ENCODE data around the gene MAG. TPM values are rescaled to one million over a fixed set of nuclear protein-coding genes. Genes with fewer than 3 reads are reported as not detected.

The MAG gene
- total and polyA plus RNA-seq, 2 of the 13 experiments (the other 11 are each of a cell fraction or from before 2014, with no cell fraction given): 0.20 to 1.3 TPM

- TF ChIP-seq ZNF138 (CRISPR knock-in tag; IDR thresholded peaks at IDR 0.05; ENCODE audit: low read depth) (no peak), ZNF430 (CRISPR knock-in tag; IDR thresholded peaks at IDR 0.05) (0 out of 2 replicates have a peak, but pooled peaks have one; percentile 7), ZNF574 (CRISPR knock-in tag; IDR thresholded peaks at IDR 0.05) (no peak), ZNF350 (CRISPR knock-in tag; IDR thresholded peaks at IDR 0.05; ENCODE audit: borderline replicate concordance, low read depth) (peak; percentile 46; the same call in 1 of the 2 replicates), ASH2L (IDR thresholded peaks at IDR 0.05; ENCODE audit: insufficient read length, low read depth, low read length) (no peak), ZNF83 (CRISPR knock-in tag; IDR thresholded peaks at IDR 0.05; ENCODE audit: borderline replicate concordance) (peak; percentile 52; the same call in 1 of the 2 replicates), HNF4G (IDR thresholded peaks at IDR 0.05; ENCODE audit: borderline replicate concordance, low read depth, low read length) (no peak), HNF4G (CRISPR knock-in tag; IDR thresholded peaks at IDR 0.05; ENCODE audit: borderline replicate concordance, low read depth) (no peak), TFE3 (CRISPR knock-in tag; IDR thresholded peaks at IDR 0.05) (no peak), ZNF609 (CRISPR knock-in tag; IDR thresholded peaks at IDR 0.05; ENCODE audit: borderline replicate concordance) (no peak), NKX3-1 (CRISPR knock-in tag; IDR thresholded peaks at IDR 0.05) (no peak), JUNB (CRISPR knock-in tag; IDR thresholded peaks at IDR 0.05; ENCODE audit: borderline replicate concordance) (no peak), ZNF549 (CRISPR knock-in tag; IDR thresholded peaks at IDR 0.05) (no peak)
- TF ChIP-seq, protein P1, sequence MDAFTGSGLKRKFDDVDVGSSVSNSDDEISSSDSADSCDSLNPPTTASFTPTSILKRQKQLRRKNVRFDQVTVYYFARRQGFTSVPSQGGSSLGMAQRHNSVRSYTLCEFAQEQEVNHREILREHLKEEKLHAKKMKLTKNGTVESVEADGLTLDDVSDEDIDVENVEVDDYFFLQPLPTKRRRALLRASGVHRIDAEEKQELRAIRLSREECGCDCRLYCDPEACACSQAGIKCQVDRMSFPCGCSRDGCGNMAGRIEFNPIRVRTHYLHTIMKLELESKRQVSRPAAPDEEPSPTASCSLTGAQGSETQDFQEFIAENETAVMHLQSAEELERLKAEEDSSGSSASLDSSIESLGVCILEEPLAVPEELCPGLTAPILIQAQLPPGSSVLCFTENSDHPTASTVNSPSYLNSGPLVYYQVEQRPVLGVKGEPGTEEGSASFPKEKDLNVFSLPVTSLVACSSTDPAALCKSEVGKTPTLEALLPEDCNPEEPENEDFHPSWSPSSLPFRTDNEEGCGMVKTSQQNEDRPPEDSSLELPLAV (CRISPR knock-in tag; conservative IDR thresholded peaks at IDR 0.05; ENCODE audit: low read depth): no peak
- TF ChIP-seq, protein P2, sequence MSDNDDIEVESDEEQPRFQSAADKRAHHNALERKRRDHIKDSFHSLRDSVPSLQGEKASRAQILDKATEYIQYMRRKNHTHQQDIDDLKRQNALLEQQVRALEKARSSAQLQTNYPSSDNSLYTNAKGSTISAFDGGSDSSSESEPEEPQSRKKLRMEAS (IDR thresholded peaks at IDR 0.05): no peak
- TF ChIP-seq, protein P3, sequence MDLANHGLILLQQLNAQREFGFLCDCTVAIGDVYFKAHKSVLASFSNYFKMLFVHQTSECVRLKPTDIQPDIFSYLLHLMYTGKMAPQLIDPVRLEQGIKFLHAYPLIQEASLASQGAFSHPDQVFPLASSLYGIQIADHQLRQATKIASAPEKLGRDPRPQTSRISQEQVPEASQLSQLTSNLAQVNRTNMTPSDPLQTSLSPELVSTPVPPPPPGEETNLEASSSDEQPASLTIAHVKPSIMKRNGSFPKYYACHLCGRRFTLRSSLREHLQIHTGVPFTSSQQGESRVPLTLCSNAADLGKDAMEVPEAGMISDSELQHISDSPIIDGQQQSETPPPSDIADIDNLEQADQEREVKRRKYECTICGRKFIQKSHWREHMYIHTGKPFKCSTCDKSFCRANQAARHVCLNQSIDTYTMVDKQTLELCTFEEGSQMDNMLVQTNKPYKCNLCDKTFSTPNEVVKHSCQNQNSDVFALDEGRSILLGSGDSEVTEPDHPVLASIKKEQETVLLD (CRISPR knock-in tag; IDR thresholded peaks at IDR 0.05; ENCODE audit: low read depth): no peak
Observed at GRCh38 chr19:35267353-35267817, 24.6 kb upstream of the MAG start (continued).
